H1 (cell line): Measurements from ENCODE around the gene INAFM2. TPM values are rescaled to one million over a fixed set of nuclear protein-coding genes. Genes with fewer than 3 reads are reported as not detected.

Experiments used
- CTCF ChIA-PET: fragments of 300-600 bp; sonication (Branson Sonifier 250); formaldehyde crosslinking; loops from one replicate; lab custom pipeline; 2021; ENCODE audit not compliant: partially characterized antibody; lab: Charles Lee
- POLR2A ChIA-PET: fragments of 300-600 bp; sonication (Branson Sonifier 250); formaldehyde crosslinking; loops from one replicate; lab custom pipeline; 2021; ENCODE audit warnings: inconsistent platforms; ENCODE audit not compliant: partially characterized antibody; lab: Charles Lee
- DNase-seq, 2 experiments: peaks; one replicate each; pipeline versions ENCODE4 v3.0.0 to v3.0.0-alpha.2; 2010 to 2022; ENCODE audit warnings: low spot score in 2 of 2, low read depth in 1 of 2, mixed read lengths in 1 of 2
- FAIRE-seq: peaks from 2 replicates; lab custom pipeline; 2011; peaks lifted over from hg19 to GRCh38; lab: Jason Lieb, UNC
- H2AFZ ChIP-seq: 2 replicates; pipeline ENCODE4 v1.8.1; 2012; ENCODE audit warnings: low read length, inconsistent platforms
- H2AK5ac ChIP-seq: 2 replicates; pipeline ENCODE4 v1.6.1; 2013; ENCODE audit warnings: low read depth, low read length
- H2BK120ac ChIP-seq: replicated peaks from 2 replicates; pipeline ENCODE3; 2013; ENCODE audit warnings: low read depth, low read length, inconsistent platforms
- H2BK12ac ChIP-seq: 2 replicates; pipeline ENCODE4 v1.6.1; 2013; ENCODE audit warnings: low read depth, low read length
- H2BK15ac ChIP-seq: 2 replicates; pipeline ENCODE4 v1.6.1; 2013; ENCODE audit warnings: low read length
- H2BK20ac ChIP-seq: 2 replicates; pipeline ENCODE4 v1.6.1; 2013; ENCODE audit warnings: low read length
- H2BK5ac ChIP-seq: 2 replicates; pipeline ENCODE4 v1.6.1; 2013; ENCODE audit warnings: low read depth, low read length
- H3K14ac ChIP-seq: 2 replicates; pipeline ENCODE4 v1.6.1; 2013; ENCODE audit warnings: inconsistent platforms; ENCODE audit not compliant: insufficient read length
- H3K18ac ChIP-seq: 2 replicates; pipeline ENCODE4 v1.6.1; 2013; ENCODE audit warnings: low read length; ENCODE audit errors: extremely low read depth
- H3K23ac ChIP-seq: 2 replicates; pipeline ENCODE4 v1.6.1; 2013; ENCODE audit warnings: inconsistent platforms; ENCODE audit not compliant: insufficient read length
- H3K23me2 ChIP-seq: 2 replicates; pipeline ENCODE4 v1.6.1; 2013; ENCODE audit warnings: low read depth, low read length
- H3K27ac ChIP-seq: 2 replicates; pipeline ENCODE4 v1.6.1; 2011; ENCODE audit warnings: low read depth, low read length, inconsistent platforms
- H3K27me3 ChIP-seq, 4 experiments: replicated peaks in 1 of 4; 1 replicate in 1 of 4; 2 replicates in 3 of 4; pipeline versions ENCODE4 v1.6.1 to v1.8.1; 2011 to 2013; ENCODE audit warnings: low read length in 3 of 4, mild to moderate bottlenecking in 3 of 4, inconsistent platforms in 2 of 4, mixed read lengths in 2 of 4, moderate library complexity in 1 of 4; ENCODE audit not compliant: control insufficient read depth in 3 of 4, insufficient read depth in 3 of 4; ENCODE audit errors: extremely low read depth in 1 of 4
- H3K36me3 ChIP-seq, 4 experiments: 2 replicates each; pipeline versions ENCODE4 v1.6.1 to v1.8.1; 2011 to 2013; ENCODE audit warnings: mild to moderate bottlenecking in 4 of 4, low read length in 3 of 4, moderate library complexity in 2 of 4, control low read depth in 1 of 4, inconsistent platforms in 1 of 4; ENCODE audit not compliant: insufficient read depth in 4 of 4, control insufficient read depth in 2 of 4
- H3K4ac ChIP-seq: replicated peaks from 2 replicates; pipeline ENCODE3; 2013; ENCODE audit warnings: low read length, low read depth, mixed read lengths, inconsistent platforms; ENCODE audit not compliant: insufficient read length
- H3K4me1 ChIP-seq, 4 experiments: replicated peaks in 1 of 4; 1 replicate in 1 of 4; 2 replicates in 3 of 4; pipeline versions ENCODE4 v1.6.1 to v1.8.1; 2011 to 2013; ENCODE audit warnings: low read length in 3 of 4, inconsistent platforms in 2 of 4, mixed read lengths in 1 of 4; ENCODE audit not compliant: insufficient read depth in 4 of 4, control insufficient read depth in 3 of 4
- H3K4me2 ChIP-seq, 2 experiments: 2 replicates each; pipeline versions ENCODE4 v1.6.1 to v1.8.1; 2011 to 2013; ENCODE audit warnings: low read depth in 2 of 2, low read length in 2 of 2, control low read depth in 1 of 2, inconsistent platforms in 1 of 2, mild to moderate bottlenecking in 1 of 2; ENCODE audit not compliant: insufficient read depth in 1 of 2
- H3K4me3 ChIP-seq, 4 experiments: fragments of 200-600, 300-600 bp in 1 of 4; sonication (generic), shearing (Covaris generic), sonication (Bioruptor Twin) in 1 of 4; 2 replicates each; pipeline versions ENCODE4 v1.5.1 to v1.8.1; 2011 to 2016; ENCODE audit warnings: low read length in 4 of 4, low read depth in 3 of 4, control low read depth in 2 of 4, inconsistent platforms in 2 of 4, mild to moderate bottlenecking in 2 of 4, mixed read lengths in 1 of 4, moderate library complexity in 1 of 4; ENCODE audit not compliant: insufficient read depth in 2 of 4; ENCODE audit errors: extremely low read depth in 1 of 4
- H3K56ac ChIP-seq: replicated peaks from 2 replicates; pipeline ENCODE3; 2013; ENCODE audit warnings: low read depth, mild to moderate bottlenecking, mixed read lengths, low read length, inconsistent platforms; ENCODE audit not compliant: insufficient read length
- H3K79me1 ChIP-seq: 2 replicates; pipeline ENCODE4 v1.6.1; 2013; ENCODE audit warnings: low read depth, low read length, control low read depth
- H3K79me2 ChIP-seq, 2 experiments: 2 replicates each; pipeline versions ENCODE4 v1.6.1 to v1.8.1; 2012 to 2013; ENCODE audit warnings: low read length in 2 of 2, mild to moderate bottlenecking in 2 of 2, inconsistent platforms in 1 of 2; ENCODE audit not compliant: insufficient read depth in 2 of 2, control insufficient read depth in 1 of 2
- H3K9ac ChIP-seq, 4 experiments: replicated peaks in 1 of 4; 1 replicate in 1 of 4; 2 replicates in 3 of 4; pipeline versions ENCODE4 v1.6.1 to v1.8.1; 2011 to 2013; ENCODE audit warnings: low read depth in 3 of 4, low read length in 3 of 4, control low read depth in 2 of 4, mild to moderate bottlenecking in 2 of 4, moderate library complexity in 2 of 4, inconsistent platforms in 1 of 4; ENCODE audit errors: extremely low read depth in 1 of 4
- H3K9me3 ChIP-seq, 2 experiments: 2 replicates each; pipeline versions ENCODE4 v1.6.1 to v1.8.1; 2012 to 2013; ENCODE audit warnings: mild to moderate bottlenecking in 2 of 2, moderate library complexity in 2 of 2, control low read depth in 1 of 2, inconsistent platforms in 1 of 2, low read depth in 1 of 2, low read length in 1 of 2, mixed read lengths in 1 of 2; ENCODE audit not compliant: insufficient read depth in 2 of 2
- H4K20me1 ChIP-seq, 2 experiments: replicated peaks in 1 of 2; 2 replicates each; pipeline versions ENCODE3 to v1.8.1; 2011 to 2013; ENCODE audit warnings: inconsistent platforms in 2 of 2, low read length in 2 of 2, mild to moderate bottlenecking in 1 of 2; ENCODE audit not compliant: insufficient read depth in 2 of 2, control insufficient read depth in 1 of 2
- H4K5ac ChIP-seq: 2 replicates; pipeline ENCODE4 v1.6.1; 2013; ENCODE audit warnings: low read length, low read depth, mixed read lengths, inconsistent platforms; ENCODE audit not compliant: insufficient read length
- H4K8ac ChIP-seq: 2 replicates; pipeline ENCODE4 v1.8.0; 2013; ENCODE audit warnings: mild to moderate bottlenecking, moderate library complexity, low read length, inconsistent platforms; ENCODE audit not compliant: insufficient read depth; ENCODE audit errors: extremely low read depth
- H4K91ac ChIP-seq: replicated peaks from 2 replicates; pipeline ENCODE3; 2013; ENCODE audit warnings: low read length, mixed read lengths, inconsistent platforms; ENCODE audit not compliant: insufficient read length
- CBX8 ChIP-seq: fragments of 300-800, 300-1000 bp; sonication (generic); IDR thresholded peaks from 2 replicates; pipeline ENCODE4 v1.7.1; 2016; ENCODE audit warnings: low read depth, low read length, borderline replicate concordance
- CTCF ChIP-seq, 3 experiments: IDR thresholded peaks; 1 replicate in 2 of 3; 2 replicates in 1 of 3; pipeline versions ENCODE4 v1.5.1 to v1.6.1; 2011; ENCODE audit warnings: low read length in 3 of 3, mild to moderate bottlenecking in 3 of 3, inconsistent platforms in 2 of 3, low read depth in 1 of 3, moderate library complexity in 1 of 3; ENCODE audit not compliant: insufficient read depth in 1 of 3; ENCODE audit errors: control extremely low read depth in 1 of 3
- JUN ChIP-seq: IDR thresholded peaks from 2 replicates; pipeline ENCODE4 v1.6.1; 2011; ENCODE audit warnings: low read depth, mild to moderate bottlenecking, improper control_type of control experiment, low read length
- NANOG ChIP-seq: IDR thresholded peaks from 2 replicates; pipeline ENCODE4 v1.6.1; 2011; ENCODE audit warnings: low read length, low read depth, mild to moderate bottlenecking, inconsistent platforms; ENCODE audit not compliant: insufficient read depth, poor library complexity, severe bottlenecking
- RAD21 ChIP-seq, 2 experiments: IDR thresholded peaks in 1 of 2; conservative IDR thresholded peaks in 1 of 2; 2 replicates each; pipeline ENCODE4 v1.6.1; 2011; ENCODE audit warnings: low read depth in 2 of 2, low read length in 2 of 2, improper control_type of control experiment in 1 of 2, inconsistent platforms in 1 of 2, mild to moderate bottlenecking in 1 of 2, moderate library complexity in 1 of 2
- YY1 ChIP-seq: IDR thresholded peaks from 2 replicates; pipeline ENCODE4 v1.6.1; 2011; ENCODE audit warnings: low read depth, mild to moderate bottlenecking, low read length
- WGBS, 2 experiments: shearing (Covaris generic) in 1 of 2; methylation state at CpG; one replicate each; pipeline versions ENCODE4 v1.1.6 to v1.1.7; 2013 to 2015; ENCODE audit warnings: low lambda C conversion rate in 2 of 2, mixed read lengths in 2 of 2, inconsistent platforms in 1 of 2, low coverage in 1 of 2, missing lambda C conversion rate in 1 of 2; ENCODE audit not compliant: insufficient replicate concordance in 2 of 2, insufficient coverage in 1 of 2, insufficient read length in 1 of 2; ENCODE audit errors: extremely low coverage in 1 of 2, missing lambda C conversion rate in 1 of 2; 5-methylcytosine and 5-hydroxymethylcytosine counted together
- polyA plus RNA-seq, 7 experiments: library from polyadenylated mRNA; depleted of rRNA in 3 of 7; stranded (reverse) in 5 of 7; unstranded in 2 of 7; fragments of >200 nt in 5 of 7; fragments of 200-250 nt in 2 of 7; gene quantifications; 1 replicate in 5 of 7; 2 replicates in 1 of 7; 4 replicates in 1 of 7; pipeline versions ENCODE4 v1.2.1 to v1.2.3, GENCODE V29; 2011 to 2013; ENCODE audit warnings: missing spikeins in 2 of 7, mixed read lengths in 2 of 7
- total RNA-seq: library from RNA; stranded (reverse); fragmentation: NEBNext Ultra II Directional; extraction: Animal tissue kit (Norgen Biotek cat#: 25700); gene quantifications from 2 replicates; pipeline ENCODE4 v1.2.1, GENCODE V29; 2021

The INAFM2 gene
- total and polyA plus RNA-seq, 2 of the 8 experiments (the other 6 are each of a cell fraction or from before 2014, with no cell fraction given), result 15.3 to 35.1 TPM

DNA sequence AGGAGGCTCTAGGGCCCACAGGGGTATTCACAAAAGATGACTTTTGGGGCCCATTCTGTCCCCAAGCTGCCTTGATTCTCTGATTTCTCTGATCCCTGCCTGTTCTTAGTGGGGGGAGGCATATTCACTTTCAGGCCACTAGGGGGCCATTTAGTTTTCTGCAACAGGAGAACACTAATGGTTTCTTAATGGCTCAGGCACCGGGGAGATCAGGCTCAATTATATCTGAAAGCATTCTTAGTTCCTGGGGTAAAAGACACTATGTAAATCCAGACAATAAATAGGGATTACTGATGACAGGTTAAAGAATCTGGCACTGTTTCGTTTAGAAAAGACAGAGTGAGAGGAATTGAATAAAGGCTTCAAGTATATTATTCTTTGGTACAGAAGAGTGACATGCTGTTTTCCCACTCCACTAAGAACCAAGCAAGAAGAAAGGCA lies 2.5 kb upstream of the INAFM2 start:
- no peak overlapping the region for H3K4me2 ChIP-seq
- no peak overlapping the region for H2BK15ac ChIP-seq
- H2AK5ac ChIP-seq, result no peak overlapping the region
- no peak overlapping the region for H3K18ac ChIP-seq
- TF ChIP-seq RAD21 (IDR thresholded peaks at IDR 0.05 in 1 of 2, conservative IDR thresholded peaks at IDR 0.05 in 1 of 2; ENCODE audit: low read depth in 2 of 2, low read length in 2 of 2) (peak; percentile 34 to 63; a peak in 3 of 4 replicates), JUN (no peak), YY1 (peak; percentile 66; the same call in 1 of the 2 replicates), CTCF (IDR thresholded peaks at IDR 0.05; ENCODE audit: control extremely low read depth in 1 of 3, insufficient read depth in 1 of 3, low read depth in 1 of 3, low read length in 3 of 3) (peak; percentile 9 to 86 (median 81)), CBX8 (no peak), NANOG (peak; percentile 65)
- no peak overlapping the region for H3K9ac ChIP-seq
- H4K5ac ChIP-seq, result no peak overlapping the region
- H2AFZ ChIP-seq, result no peak overlapping the region
- H3K79me1 ChIP-seq, result no peaks in the 10 kb centered on the region; the same call in 1 of the 2 replicates
- POLR2A ChIA-PET, result interaction anchor here (0.9 to 1.8 kb wide), 5 partner anchors 10 to 36 kb away, joined by 3 to 5 read pairs (median 4); partner anchors contain the start of gene CCDC9B
- H3K4me3 ChIP-seq, result no peak overlapping the region
- H3K23ac ChIP-seq, result no peak overlapping the region
- H3K14ac ChIP-seq, result no peak overlapping the region
- peaks cover 0 to 13% of the 10 kb centered on the region in 2 experiments; a peak in 3 of 4 replicates for H3K79me2 ChIP-seq
- CTCF ChIA-PET, result interaction anchor here (0.6 to 23.9 kb wide), 19 partner anchors 11 to 577 kb away, joined by 3 to 584 read pairs (median 8); partner anchors contain the start of genes ANKRD63, CCDC9B, PHGR1 and PLCB2
- H2BK120ac ChIP-seq, result no peak overlapping the region
- DNase-seq (no peak), FAIRE-seq (peak; percentile 74)
- no peak overlapping the region for H4K8ac ChIP-seq
- WGBS, 2 experiments, result 2% methylated on average over 2 of the region's 2 CpGs; no CpG with 5 or more reads in 1 of the 2 experiments
- no peak overlapping the region for H2BK20ac ChIP-seq
- no peak overlapping the region for H4K91ac ChIP-seq
- H3K56ac ChIP-seq, result no peak overlapping the region
- no peak overlapping the region for H2BK5ac ChIP-seq
- peaks cover 5 to 23% (median 13%) of the 10 kb centered on the region in 4 experiments for H3K4me1 ChIP-seq
- no peaks in the 10 kb centered on the region for H4K20me1 ChIP-seq
- H3K27ac ChIP-seq, result no peak overlapping the region
- no peaks in the 10 kb centered on the region for H3K9me3 ChIP-seq
- peaks cover 0 to 4% (median 0%) of the 10 kb centered on the region in 4 experiments; a peak in 2 of 8 replicates for H3K36me3 ChIP-seq
- H3K23me2 ChIP-seq, result peaks cover 11% of the 10 kb centered on the region; the same call in 1 of the 2 replicates
- no peak overlapping the region for H3K4ac ChIP-seq
- peaks cover 0 to 20% (median 9%) of the 10 kb centered on the region in 4 experiments; a peak in 4 of 7 replicates for H3K27me3 ChIP-seq
- no peak overlapping the region for H2BK12ac ChIP-seq
